Subcutaneous preadipocyte (primary cell): ENCODE data around the gene ARSI. TPM values are rescaled to one million over a fixed set of nuclear protein-coding genes. Genes with fewer than 3 reads are reported as not detected.

Experiments
- total RNA-seq: library from RNA; depleted of rRNA; stranded (reverse); fragments of >200 nt; gene quantifications from 2 replicates; pipeline ENCODE4 v1.2.3, GENCODE V29; 2012

ARSI gene
- total RNA-seq = 2.0 and 2.2 TPM in 2 replicates

DNA sequence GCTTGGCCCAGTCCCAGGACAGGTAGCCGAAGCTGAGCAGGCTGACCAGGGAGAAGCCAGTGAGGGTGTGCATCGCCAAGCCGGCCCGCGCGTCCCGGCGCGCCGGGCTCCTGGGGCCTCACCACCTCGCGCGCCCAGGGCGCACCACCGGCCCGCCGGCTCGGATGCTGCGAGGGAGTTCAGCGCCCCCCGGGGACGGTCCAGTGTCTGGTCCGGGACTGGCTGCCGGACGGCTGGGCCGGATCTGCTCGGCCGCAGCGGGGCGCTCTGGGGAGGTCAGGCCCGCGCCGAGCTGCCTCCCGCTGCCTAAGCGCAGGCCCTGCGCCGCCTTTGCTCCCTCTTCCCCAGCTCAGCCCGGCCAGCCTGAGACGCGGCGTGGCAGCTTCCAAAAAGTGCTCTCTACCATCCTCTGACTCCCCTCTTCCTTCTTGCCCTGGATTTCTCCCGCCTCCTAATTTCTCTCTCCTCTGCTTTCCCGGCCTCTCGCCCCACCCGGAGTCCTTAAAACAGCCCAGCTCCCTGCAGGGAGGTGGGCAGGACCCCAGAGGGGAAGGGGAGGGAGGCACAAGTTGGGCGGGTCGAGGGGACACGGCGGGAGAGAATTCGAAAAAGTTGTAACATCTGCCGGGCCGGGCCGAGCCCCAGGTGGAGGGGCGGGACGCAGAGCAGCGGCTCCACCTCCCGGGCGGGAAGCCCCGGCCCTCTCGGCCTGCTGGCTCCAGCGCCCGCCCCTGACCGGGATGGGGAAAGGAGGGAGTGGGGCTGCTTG lies at the start of gene ARSI:
Gene ARSI (minus strand): TSS at position 605 of the 769 bp plus-strand sequence. CDS start 532 bp downstream, at position 73.

DNA sequence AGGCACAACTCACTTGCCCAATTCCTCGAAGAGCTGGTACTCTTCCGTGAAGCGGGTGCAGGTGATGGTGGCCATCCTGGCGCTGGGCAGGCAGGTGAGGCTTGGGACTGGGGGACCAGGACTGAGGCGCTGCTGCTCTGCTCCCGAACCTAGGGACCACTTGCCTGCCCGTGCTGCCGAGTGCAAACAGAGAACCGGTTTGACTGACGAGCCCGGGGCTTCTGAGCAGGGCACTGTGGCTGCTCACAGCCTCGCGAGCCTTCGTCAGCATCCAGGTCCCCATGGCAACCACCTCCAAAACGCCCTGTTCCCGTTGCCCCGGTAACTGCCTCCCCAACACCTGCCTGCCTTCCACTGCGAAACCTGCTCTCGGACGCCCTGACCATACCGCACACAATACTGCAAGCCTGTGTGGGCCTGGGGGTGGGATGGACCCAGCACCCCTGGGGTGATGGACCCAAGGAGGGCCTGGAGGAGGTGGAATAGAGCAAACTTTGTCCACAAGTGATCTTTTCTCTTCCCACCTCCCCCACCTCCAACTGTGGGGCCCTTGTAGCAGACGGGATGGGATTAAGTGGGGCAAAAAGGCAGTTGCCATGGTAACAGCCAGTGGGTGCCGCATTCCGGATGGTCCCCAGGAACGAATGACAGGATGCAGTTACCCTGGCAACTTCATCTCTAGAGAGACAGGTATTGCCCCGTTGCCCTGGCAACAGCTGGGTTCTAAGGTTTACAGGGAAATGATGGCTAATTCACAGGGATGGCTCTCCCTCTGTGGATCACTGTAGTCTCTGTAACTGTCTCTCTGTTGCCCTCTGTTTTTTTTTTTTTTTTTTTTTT lies 12.9 kb downstream of the ARSI start, which contains the start of gene CAMK2A:
Gene CAMK2A (minus strand): TSS at position 223 of the 840 bp plus-strand sequence. CDS start 148 bp downstream, at position 75.

Other genes starting within 250 kb of the ARSI start
- gene CSF1R, start 216.4 kb downstream of the ARSI start, total RNA-seq = not detected in 2 replicates
- 253 and 297 TPM in 2 replicates for gene PDGFRB, start 147.1 kb downstream of the ARSI start, total RNA-seq
- gene CDX1, start 136.1 kb downstream of the ARSI start, total RNA-seq = not detected in 2 replicates
- not detected in 2 replicates for gene SLC6A7, start 112.8 kb downstream of the ARSI start, total RNA-seq
- gene CAMK2A, start 13.1 kb downstream of the ARSI start, total RNA-seq = 0.20 and 0.73 TPM in 2 replicates
- gene TCOF1, start 54.8 kb upstream of the ARSI start, total RNA-seq = 20.2 and 34.0 TPM in 2 replicates
- 0.37 and 0.98 TPM in 2 replicates for gene CD74, start 110.0 kb upstream of the ARSI start, total RNA-seq
- gene RPS14, start 146.8 kb upstream of the ARSI start, total RNA-seq = 1,816 and 6,180 TPM in 2 replicates
- 38.9 and 45.4 TPM in 2 replicates for gene NDST1, start 205.2 kb upstream of the ARSI start, total RNA-seq